Pancreas (tissue), 10 donors: Measurements from ENCODE around the gene PDGFRB. TPM values are rescaled to one million over a fixed set of nuclear protein-coding genes. Genes with fewer than 3 reads are reported as not detected.

ENCODE experiments used
- ATAC-seq, 4 donors: fragments of 200-7000 bp; cut with Tn5 transposase; one replicate each; pipeline versions ENCODE4 v1.8.0 to v1.9.1; 2020; ENCODE audit warnings: mild to moderate bottlenecking in 4 of 4, moderate library complexity in 4 of 4
- DNase-seq, 6 donors: peaks; one replicate each; pipeline ENCODE4 v3.0.0-alpha.2; 2020
- FAIRE-seq: peaks from 2 replicates; lab custom pipeline; 2012; peaks lifted over from hg19 to GRCh38; lab: Jason Lieb, UNC
- H3K27ac ChIP-seq, 4 donors: fragments of 200-600 bp; sonication (generic); 1 replicate in 3 of 4; 2 replicates in 1 of 4; pipeline versions ENCODE4 v1.5.0 to v1.8.0; 2020
- H3K27me3 ChIP-seq, 4 donors: fragments of 200-600 bp; one replicate each; pipeline ENCODE4 v1.8.0; 2021
- H3K36me3 ChIP-seq, 3 donors: fragments of 200-600 bp; sonication (generic) in 1 of 3; one replicate each; pipeline versions ENCODE4 v1.5.0 to v1.8.0; 2020 to 2021
- H3K4me1 ChIP-seq, 3 donors: fragments of 200-600 bp; one replicate each; pipeline ENCODE4 v1.8.0; 2021
- H3K4me3 ChIP-seq, 4 donors: fragments of 200-600 bp; sonication (generic) in 2 of 4; one replicate each; pipeline versions ENCODE4 v1.5.0 to v1.8.0; 2020 to 2021
- H3K9me3 ChIP-seq, 4 donors: fragments of 200-600 bp; one replicate each; pipeline ENCODE4 v1.8.0; 2021
- WGBS, 2 donors: extraction: QIAGEN DNeasy Blood & Tissue Kit; methylation state at CpG; one replicate each; pipeline ENCODE4 v1.1.7; 2013; 5-methylcytosine and 5-hydroxymethylcytosine counted together
- intact Hi-C, 3 donors: fragments of 100-400 bp; cut with DNase I; formaldehyde crosslinking; loops; one replicate each; pipeline versions ENCODE4 v1.11.1 to v1.14.2; 2022
- polyA plus RNA-seq, 2 donors: library from polyadenylated mRNA; stranded (reverse); fragments of 200-250 nt; gene quantifications; one replicate each; pipeline ENCODE4 v1.2.3, GENCODE V29; 2013
- total RNA-seq, 6 donors: library from RNA; stranded (reverse); fragmentation: NEBNext Ultra II Directional in 4 of 6; extraction: Animal tissue kit (Norgen Biotek cat#: 25700) in 4 of 6; gene quantifications; one replicate each; pipeline versions ENCODE4 v1.2.1 to v1.2.4, GENCODE V29; 2021 to 2023
- TF ChIP-seq, protein P1 (sequence below), 4 donors: fragments of 200-600 bp; sonication (generic) in 3 of 4; IDR thresholded peaks; one replicate each; pipeline versions ENCODE4 v1.5.0 to v1.8.0; 2021; ENCODE audit warnings: antibody characterized with exemption in 4 of 4
- donor health status: healthy with polysubstance abuse.
- donor health status: DM: no; HTN: no; CAD: no; lungs with moderate emphysema.
- donor health status: DM: no; HTN: no; CAD: no.
- donor health status: control.
- donor health status: control.
- donor health status: Bipolar disorder and iron deficiency.
- donor health status: DM: yes; HTN: yes; CAD: no.
- donor health status: DM: no; HTN: no; CAD: no.
- donor health status: DM: no; HTN: no; CAD: no.
- donor health status: DM: yes; HTN: yes; CAD: no.

PDGFRB gene
- total and polyA plus RNA-seq, 8 donors: 7.2 to 48.6 (median 14.5) TPM

- H3K27me3 ChIP-seq: no peaks in the 10 kb centered on the region
- no peaks in the 10 kb centered on the region for H3K36me3 ChIP-seq
- DNase-seq: no peak
- ATAC-seq: no peak
- TF ChIP-seq, protein P1, sequence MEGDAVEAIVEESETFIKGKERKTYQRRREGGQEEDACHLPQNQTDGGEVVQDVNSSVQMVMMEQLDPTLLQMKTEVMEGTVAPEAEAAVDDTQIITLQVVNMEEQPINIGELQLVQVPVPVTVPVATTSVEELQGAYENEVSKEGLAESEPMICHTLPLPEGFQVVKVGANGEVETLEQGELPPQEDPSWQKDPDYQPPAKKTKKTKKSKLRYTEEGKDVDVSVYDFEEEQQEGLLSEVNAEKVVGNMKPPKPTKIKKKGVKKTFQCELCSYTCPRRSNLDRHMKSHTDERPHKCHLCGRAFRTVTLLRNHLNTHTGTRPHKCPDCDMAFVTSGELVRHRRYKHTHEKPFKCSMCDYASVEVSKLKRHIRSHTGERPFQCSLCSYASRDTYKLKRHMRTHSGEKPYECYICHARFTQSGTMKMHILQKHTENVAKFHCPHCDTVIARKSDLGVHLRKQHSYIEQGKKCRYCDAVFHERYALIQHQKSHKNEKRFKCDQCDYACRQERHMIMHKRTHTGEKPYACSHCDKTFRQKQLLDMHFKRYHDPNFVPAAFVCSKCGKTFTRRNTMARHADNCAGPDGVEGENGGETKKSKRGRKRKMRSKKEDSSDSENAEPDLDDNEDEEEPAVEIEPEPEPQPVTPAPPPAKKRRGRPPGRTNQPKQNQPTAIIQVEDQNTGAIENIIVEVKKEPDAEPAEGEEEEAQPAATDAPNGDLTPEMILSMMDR (IDR thresholded peaks at IDR 0.05): no peak
- intact Hi-C loops: no loop called here
- H3K4me1 ChIP-seq: peaks cover 0 to 2% (median 0%) of the 10 kb centered on the region in 3 donors
- no peak for FAIRE-seq
- no peak overlapping the region for H3K27ac ChIP-seq
- H3K9me3 ChIP-seq: no peaks in the 10 kb centered on the region
- 84 to 93% methylated on average over 2 of the region's 2 CpGs for WGBS, 2 donors
- no peak overlapping the region for H3K4me3 ChIP-seq
Measured at GRCh38 chr5:150184006-150184405, 28.4 kb upstream of the PDGFRB start.

DNA sequence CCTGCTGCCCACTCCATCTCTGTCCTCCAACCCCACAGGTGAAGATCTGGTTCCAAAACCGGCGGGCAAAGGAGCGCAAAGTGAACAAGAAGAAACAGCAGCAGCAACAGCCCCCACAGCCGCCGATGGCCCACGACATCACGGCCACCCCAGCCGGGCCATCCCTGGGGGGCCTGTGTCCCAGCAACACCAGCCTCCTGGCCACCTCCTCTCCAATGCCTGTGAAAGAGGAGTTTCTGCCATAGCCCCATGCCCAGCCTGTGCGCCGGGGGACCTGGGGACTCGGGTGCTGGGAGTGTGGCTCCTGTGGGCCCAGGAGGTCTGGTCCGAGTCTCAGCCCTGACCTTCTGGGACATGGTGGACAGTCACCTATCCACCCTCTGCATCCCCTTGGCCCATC, 27.8 kb upstream of the PDGFRB start:
- H3K36me3 ChIP-seq: no peaks in the 10 kb centered on the region
- ATAC-seq: no peak
- peaks cover 0 to 2% (median 0%) of the 10 kb centered on the region in 3 donors for H3K4me1 ChIP-seq
- no peaks in the 10 kb centered on the region for H3K27me3 ChIP-seq
- 94 to 96% methylated on average over 12 of the region's 12 CpGs for WGBS, 2 donors
- no peak overlapping the region for H3K4me3 ChIP-seq
- FAIRE-seq: no peak
- H3K9me3 ChIP-seq: no peaks in the 10 kb centered on the region
- no peak overlapping the region for H3K27ac ChIP-seq
- no peak for DNase-seq
- intact Hi-C loops: no loop called here
- TF ChIP-seq, protein P1 (IDR thresholded peaks at IDR 0.05): no peak

GRCh38 chr5:150182774-150183173, 27.1 kb upstream of the PDGFRB start:
- FAIRE-seq: no peak
- 89 to 90% methylated on average over 10 of the region's 10 CpGs for WGBS, 2 donors
- H3K4me3 ChIP-seq: no peak overlapping the region
- intact Hi-C loops: no loop called here
- ATAC-seq: no peak
- no peak for DNase-seq
- TF ChIP-seq, protein P1 (IDR thresholded peaks at IDR 0.05): no peak
- H3K4me1 ChIP-seq: peaks cover 0 to 2% (median 0%) of the 10 kb centered on the region in 3 donors
- H3K36me3 ChIP-seq: no peaks in the 10 kb centered on the region
- no peak overlapping the region for H3K27ac ChIP-seq
- no peaks in the 10 kb centered on the region for H3K27me3 ChIP-seq
- H3K9me3 ChIP-seq: no peaks in the 10 kb centered on the region

DNA sequence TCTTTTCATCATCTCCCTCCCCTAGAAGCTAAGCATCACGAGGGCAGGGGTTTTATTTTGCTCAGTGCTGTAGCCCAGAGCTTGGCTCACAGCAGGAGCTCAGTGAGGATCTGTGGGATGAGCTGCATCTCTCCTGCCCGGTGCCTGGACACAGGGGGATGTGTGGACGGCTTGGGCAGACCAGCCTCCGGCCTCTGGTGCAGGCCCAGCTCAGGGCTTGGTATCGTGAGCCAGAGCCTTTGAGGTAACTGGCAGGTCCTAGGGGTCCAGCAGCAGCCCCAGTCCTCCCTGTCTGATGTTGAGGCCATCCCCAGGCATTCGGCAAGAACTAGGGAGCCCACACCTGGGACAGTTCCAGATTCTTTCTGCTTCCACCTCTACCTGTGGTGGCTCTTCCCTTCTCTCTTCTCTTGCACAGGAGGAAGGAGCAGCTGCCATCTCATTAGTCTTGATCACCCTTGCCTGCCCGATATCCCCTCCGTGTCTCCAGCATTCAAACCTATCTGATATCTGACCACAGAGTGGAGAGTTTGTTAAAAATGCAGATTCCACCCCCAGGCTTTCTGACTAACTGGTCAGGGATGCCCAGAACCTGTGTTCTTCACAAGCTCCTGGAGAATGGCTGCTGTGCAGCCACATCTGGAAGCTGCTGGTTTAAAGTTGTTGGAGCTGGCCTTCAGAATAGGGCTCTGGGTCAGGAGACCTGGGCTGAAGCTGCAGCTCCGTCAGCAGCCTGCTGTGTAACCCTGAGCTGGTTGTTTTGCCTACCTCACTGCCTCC, 26.3 kb upstream of the PDGFRB start:
- H3K4me3 ChIP-seq: no peak overlapping the region
- H3K9me3 ChIP-seq: no peaks in the 10 kb centered on the region
- ATAC-seq (no peak), DNase-seq (no peak), FAIRE-seq (no peak)
- WGBS, 2 donors: 88% methylated on average over 9 of the region's 9 CpGs
- no peaks in the 10 kb centered on the region for H3K27me3 ChIP-seq
- H3K36me3 ChIP-seq: no peaks in the 10 kb centered on the region
- intact Hi-C loops: no loop called here
- peaks cover 0 to 2% (median 0%) of the 10 kb centered on the region in 3 donors for H3K4me1 ChIP-seq
- TF ChIP-seq, protein P1 (IDR thresholded peaks at IDR 0.05): no peak
- H3K27ac ChIP-seq: no peak overlapping the region

- H3K4me3 ChIP-seq: no peak overlapping the region
- intact Hi-C loops: no loop called here
- H3K27ac ChIP-seq: no peak overlapping the region
- H3K27me3 ChIP-seq: no peaks in the 10 kb centered on the region
- 82 to 92% methylated on average over 5 of the region's 5 CpGs for WGBS, 2 donors
- DNase-seq (no peak), FAIRE-seq (no peak), ATAC-seq (no peak)
- TF ChIP-seq, protein P1 (IDR thresholded peaks at IDR 0.05): no peak
- no peaks in the 10 kb centered on the region for H3K9me3 ChIP-seq
- H3K36me3 ChIP-seq: no peaks in the 10 kb centered on the region
- H3K4me1 ChIP-seq: peaks cover 0 to 2% (median 0%) of the 10 kb centered on the region in 3 donors
Measured at GRCh38 chr5:150181027-150181426, 25.4 kb upstream of the PDGFRB start.
